HTR-8/SVneo (cell line): Measurements from ENCODE around the gene RGP1.

ENCODE experiments used
- DNase-seq: peaks from one replicate; pipeline ENCODE4 v3.0.0; 2011; ENCODE audit warnings: low spot score, mixed read lengths; ENCODE audit not compliant: insufficient read length
- FAIRE-seq: peaks from 2 replicates; lab custom pipeline; 2011; peaks lifted over from hg19 to GRCh38; lab: Jason Lieb, UNC

RGP1 gene

DNA sequence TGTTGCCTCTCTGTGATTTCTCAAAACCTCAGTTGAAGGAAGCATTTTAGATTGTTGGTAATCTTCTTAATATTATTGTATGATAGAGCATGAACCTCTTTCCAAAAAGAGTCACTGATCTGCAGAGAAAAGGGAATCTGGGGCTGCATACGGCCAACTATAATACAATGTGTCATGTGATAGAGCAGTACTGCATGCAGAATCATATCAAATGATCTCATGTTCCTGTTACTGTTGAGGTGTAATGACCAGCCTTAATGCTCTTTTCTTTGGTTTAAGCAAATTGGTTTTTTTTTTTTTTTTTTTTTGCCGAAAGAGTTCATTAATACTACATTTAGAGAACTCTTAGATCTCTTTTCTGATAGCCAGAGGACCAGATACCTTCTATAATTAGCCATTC lies 17.9 kb downstream of the RGP1 start:
- DNase-seq (no peak), FAIRE-seq (no peak)

DNA sequence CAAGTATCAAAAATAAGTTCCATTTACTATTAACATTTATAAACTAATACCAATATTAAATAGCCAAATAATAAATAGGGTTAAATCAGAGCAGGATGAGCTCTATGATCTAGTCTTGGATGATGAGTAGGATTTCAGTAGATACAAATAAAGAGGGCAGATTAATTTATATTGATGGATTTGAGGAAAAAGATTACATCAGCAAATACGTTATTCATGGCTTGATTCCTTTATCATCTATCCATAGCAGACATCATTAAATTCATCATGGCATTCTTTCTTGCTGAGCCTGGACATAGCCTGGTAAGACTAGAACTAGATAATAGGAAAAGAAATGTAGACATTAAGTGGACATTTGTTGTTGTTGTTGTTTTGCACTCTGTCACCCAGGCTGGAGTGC lies 18.4 kb downstream of the RGP1 start:
- no peak for FAIRE-seq
- DNase-seq, result no peak

GRCh38 chr9:35769763-35770162 lies 20.7 kb downstream of the RGP1 start:
- DNase-seq, result no peak
- no peak for FAIRE-seq

DNA sequence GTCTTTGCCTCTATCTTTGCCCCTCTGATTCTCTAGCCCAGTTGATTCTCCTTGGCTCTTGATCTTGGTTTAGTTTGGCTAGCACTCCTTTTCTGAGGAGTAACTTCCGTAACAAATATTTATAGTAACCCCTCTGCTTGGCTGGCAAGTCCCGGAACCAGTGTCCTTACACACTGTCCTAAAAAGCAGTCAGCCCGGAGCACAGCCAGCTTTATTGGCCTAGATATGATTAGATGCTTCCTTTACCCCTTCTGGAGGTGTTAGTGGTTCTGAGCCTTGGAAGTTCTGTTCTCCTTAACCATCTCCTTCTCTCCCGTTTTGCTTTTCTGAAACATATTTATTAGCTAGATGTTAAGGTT lies 22.0 kb downstream of the RGP1 start:
- no peak for FAIRE-seq

DNA sequence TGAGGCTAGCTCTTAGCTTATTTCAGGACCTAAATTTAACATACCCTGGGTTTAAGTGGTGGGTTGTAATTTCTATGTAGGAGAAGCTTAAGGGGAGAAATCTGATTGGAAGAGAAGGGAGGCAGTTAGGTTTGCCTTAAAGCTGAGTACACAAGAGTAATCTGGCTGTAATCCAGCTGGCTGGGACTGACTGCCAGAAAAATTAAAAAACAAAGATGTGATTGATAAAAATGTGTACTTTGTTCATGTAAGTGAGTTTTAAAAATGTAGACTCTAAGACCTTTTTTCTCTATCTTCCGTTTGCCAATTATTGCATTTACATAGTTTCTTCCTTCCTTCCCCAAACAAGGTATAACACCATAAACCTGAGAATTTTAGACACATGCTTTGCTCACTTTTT lies 22.4 kb downstream of the RGP1 start:
- no peak for FAIRE-seq
- DNase-seq, result no peak

More for the DNA sequence above, 22.0 kb downstream of the RGP1 start:
- no peak for DNase-seq

GRCh38 chr9:35771943-35772342 lies 22.9 kb downstream of the RGP1 start:
- FAIRE-seq, result no peak
- no peak for DNase-seq

DNA sequence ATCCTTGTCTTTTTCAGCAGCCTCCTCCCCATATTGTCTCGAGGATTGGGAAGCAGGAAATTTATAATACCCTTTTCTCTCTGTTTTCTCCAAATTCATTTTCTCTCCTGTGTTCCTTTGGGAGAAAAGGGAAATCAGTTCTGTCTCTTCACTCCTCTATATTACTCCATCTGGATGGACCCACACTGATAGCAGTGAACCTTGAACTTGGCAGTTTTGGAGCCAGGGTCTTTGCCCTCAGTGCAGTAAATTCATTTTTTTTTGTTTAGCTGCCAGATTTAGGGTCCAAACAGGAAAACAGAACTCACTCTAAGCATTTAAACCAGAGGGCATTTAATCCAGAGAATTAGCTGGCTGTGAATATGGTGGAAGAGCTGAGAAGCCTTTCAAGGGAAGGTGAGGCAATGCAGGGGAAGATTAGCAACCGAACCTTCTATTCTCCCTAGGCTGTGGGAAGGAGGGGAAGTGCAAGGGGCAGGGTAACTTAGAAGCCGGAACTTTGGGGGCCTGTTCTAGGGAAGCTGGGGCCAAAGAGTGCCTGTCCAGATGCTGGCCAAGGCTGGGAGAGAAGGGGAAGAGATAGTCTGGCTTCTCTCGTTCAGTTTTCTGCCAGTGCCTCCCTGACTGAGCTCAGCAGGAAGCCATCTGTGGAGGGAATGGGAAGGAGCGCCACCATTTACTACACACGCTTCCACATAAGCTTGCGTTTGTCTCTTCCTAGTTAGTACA lies 26.0 kb downstream of the RGP1 start:
- FAIRE-seq (no peak), DNase-seq (no peak)

DNA sequence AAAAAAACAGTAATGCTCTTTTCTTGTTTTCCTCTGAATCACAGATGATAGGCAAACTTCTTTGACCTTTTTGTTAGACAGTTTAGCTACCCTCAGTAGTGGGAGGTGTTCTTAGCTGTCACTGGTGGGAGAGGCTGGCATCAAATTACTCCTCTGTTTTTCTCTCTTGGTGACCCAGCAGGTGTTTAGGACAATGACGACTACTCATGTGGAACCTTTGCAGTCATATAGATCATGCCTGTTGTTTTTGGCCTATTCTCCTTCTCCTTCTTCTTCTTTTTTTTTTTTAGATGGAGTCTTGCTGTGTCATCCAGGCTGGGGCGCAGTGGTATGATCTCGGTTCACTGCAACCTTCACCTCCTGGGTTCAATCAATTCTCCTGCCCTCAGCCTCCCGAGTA lies 26.9 kb downstream of the RGP1 start:
- FAIRE-seq (no peak), DNase-seq (no peak)

- FAIRE-seq (no peak), DNase-seq (no peak)
Measured at GRCh38 chr9:35778496-35778895, 29.4 kb downstream of the RGP1 start.

- DNase-seq (no peak), FAIRE-seq (no peak)
Measured at GRCh38 chr9:35781066-35781465, 32.0 kb downstream of the RGP1 start.

- FAIRE-seq, result no peak
- DNase-seq, result no peak
Measured at GRCh38 chr9:35783418-35783817, 34.3 kb downstream of the RGP1 start.

GRCh38 chr9:35789541-35789940 lies 40.5 kb downstream of the RGP1 start:
- no peak for DNase-seq
- FAIRE-seq, result no peak

DNA sequence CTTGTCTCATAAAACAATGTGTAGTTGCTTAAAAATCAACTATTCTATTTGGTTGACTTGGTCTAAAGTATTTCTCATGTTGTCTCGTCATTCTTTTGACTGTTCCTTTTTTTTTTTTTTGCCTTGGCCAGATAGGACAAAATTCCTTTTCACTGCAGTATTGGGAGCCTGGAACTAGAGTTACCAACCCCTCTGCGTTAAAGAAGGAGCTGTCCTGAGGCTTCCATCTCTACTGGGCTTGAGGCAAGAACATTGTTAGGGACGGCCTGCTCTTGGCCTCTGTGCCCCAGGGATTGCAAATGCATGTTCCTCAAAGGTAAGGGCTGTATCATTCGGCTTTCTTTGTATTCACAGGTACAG lies 40.9 kb downstream of the RGP1 start:
- DNase-seq (no peak), FAIRE-seq (no peak)

- DNase-seq, result peak; percentile 80
Measured at GRCh38 chr9:35790385-35791296, 41.6 kb downstream of the RGP1 start.

GRCh38 chr9:35791297-35791921 lies 42.3 kb downstream of the RGP1 start, which contains the start of gene NPR2:
NPR2 (plus strand) TSS chr9:35791591; CDS start chr9:35792409, 818 bp downstream.
- DNase-seq (no peak), FAIRE-seq (no peak)

More at GRCh38 chr9:35790385-35791296, 41.6 kb downstream of the RGP1 start:
- FAIRE-seq, result no peak

- DNase-seq (no peak), FAIRE-seq (no peak)
Measured at GRCh38 chr9:35792024-35792813, 43.1 kb downstream of the RGP1 start.

DNA sequence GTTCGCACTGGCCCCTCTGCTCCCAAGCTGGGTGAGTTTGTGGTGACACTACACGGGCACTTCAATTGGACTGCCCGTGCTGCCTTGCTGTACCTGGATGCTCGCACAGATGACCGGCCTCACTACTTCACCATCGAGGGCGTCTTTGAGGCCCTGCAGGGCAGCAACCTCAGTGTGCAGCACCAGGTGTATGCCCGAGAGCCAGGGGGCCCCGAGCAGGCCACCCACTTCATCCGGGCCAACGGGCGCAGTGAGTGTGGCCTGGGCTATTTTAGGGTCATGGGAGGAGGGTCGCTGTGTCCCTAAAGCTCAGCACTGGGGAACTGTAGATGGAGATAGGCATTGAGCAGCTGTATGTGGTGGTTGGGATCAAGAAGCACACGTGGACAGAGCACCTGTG lies 43.7 kb downstream of the RGP1 start:
- no peak for FAIRE-seq
- DNase-seq, result no peak

- no peak for FAIRE-seq
- DNase-seq, result no peak
Measured at GRCh38 chr9:35793461-35793860, 44.4 kb downstream of the RGP1 start.

- DNase-seq (no peak), FAIRE-seq (no peak)
Measured at GRCh38 chr9:35795695-35796094, 46.6 kb downstream of the RGP1 start.
